ENCODE results near the gene SLC19A2. TPM values are rescaled to one million over a fixed set of nuclear protein-coding genes. Genes with fewer than 3 reads are reported as not detected.
"Not testable (repeated sequence)": the region's sequence is repeated elsewhere in the genome, so short reads cannot be mapped to it uniquely, and the experiment has no call there.

SLC19A2 gene
- total RNA-seq, 2 donors from 2014 or later, result 4.6 to 7.2 TPM

- H3K27me3 Mint-ChIP-seq (ENCODE audit: low read depth), result no peaks in the 10 kb centered on the region
- H3K9me3 Mint-ChIP-seq, result no peaks in the 10 kb centered on the region
- no peak for ATAC-seq (replicated peaks in 1 of 2)
- H3K27ac Mint-ChIP-seq, result no peak overlapping the region
- H3K4me1 Mint-ChIP-seq (ENCODE audit: low read depth), result no peaks in the 10 kb centered on the region
- peaks cover 13 to 58% of the 10 kb centered on the region in 2 donors for H3K36me3 Mint-ChIP-seq (ENCODE audit: insufficient read depth in 2 of 2)
- H3K4me3 Mint-ChIP-seq, result no peak overlapping the region
- DNase-seq, result no peak
Observed at GRCh38 chr1:169521226-169521625, 35.5 kb upstream of the SLC19A2 start.

- Mint-ChIP-seq H3K27ac (no peak overlapping the region), H3K4me3 (no peak overlapping the region), H3K27me3 (ENCODE audit: low read depth) (no peaks in the 10 kb centered on the region), H3K4me1 (ENCODE audit: low read depth) (peaks cover 6% of the 10 kb centered on the region), H3K36me3 (ENCODE audit: insufficient read depth in 2 of 2) (peaks cover 15 to 61% of the 10 kb centered on the region in 2 donors), H3K9me3 (no peaks in the 10 kb centered on the region)
- no peak for ATAC-seq (replicated peaks in 1 of 2)
- DNase-seq, result no peak
Observed at GRCh38 chr1:169517558-169518186, 31.9 kb upstream of the SLC19A2 start.

- no peaks in the 10 kb centered on the region for H3K9me3 Mint-ChIP-seq
- no peak for ATAC-seq (replicated peaks in 1 of 2)
- H3K4me1 Mint-ChIP-seq (ENCODE audit: low read depth), result peaks cover 20% of the 10 kb centered on the region
- peaks cover 11 to 54% of the 10 kb centered on the region in 2 donors for H3K36me3 Mint-ChIP-seq (ENCODE audit: insufficient read depth in 2 of 2)
- no peaks in the 10 kb centered on the region for H3K27me3 Mint-ChIP-seq (ENCODE audit: low read depth)
- no peak overlapping the region for H3K27ac Mint-ChIP-seq
- no peak overlapping the region for H3K4me3 Mint-ChIP-seq
- DNase-seq, result no peak
Observed at GRCh38 chr1:169515641-169516040, 29.9 kb upstream of the SLC19A2 start.

DNA sequence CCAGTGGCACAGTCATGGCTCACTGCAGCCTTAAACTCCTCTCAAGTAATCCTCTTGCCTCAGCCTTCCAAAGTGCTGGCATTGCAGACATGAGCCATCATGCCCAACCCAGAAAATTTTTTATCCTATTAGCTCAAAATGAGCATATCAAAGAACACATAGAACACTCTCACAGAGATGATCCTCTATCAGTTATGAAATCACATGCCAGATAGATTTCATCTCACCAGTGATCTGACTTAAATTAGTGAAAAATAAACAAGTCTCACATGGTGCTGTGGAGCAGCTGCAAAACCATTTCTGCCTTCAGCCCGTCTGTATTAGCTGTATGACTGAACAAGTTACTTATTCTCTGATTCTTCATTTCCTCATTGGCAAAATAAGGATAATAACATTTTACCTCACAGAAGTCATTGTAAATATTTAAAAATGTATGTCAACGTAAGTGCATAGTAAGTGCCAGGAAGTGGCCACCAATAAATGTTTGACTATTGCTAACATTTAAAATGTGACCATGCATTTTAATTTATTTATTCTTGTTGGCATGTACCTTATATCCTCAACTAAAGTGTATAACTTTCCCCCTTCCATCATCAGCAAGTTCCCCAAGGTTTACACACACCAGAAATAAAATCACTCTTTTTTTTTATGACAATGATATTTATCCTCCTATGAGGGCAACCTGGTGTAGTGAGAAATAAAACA is 29.0 kb upstream of the SLC19A2 start:
- ATAC-seq (replicated peaks in 1 of 2) (no peak), DNase-seq (no peak)
- Mint-ChIP-seq H3K4me1 (ENCODE audit: low read depth) (peaks cover 28% of the 10 kb centered on the region), H3K27ac (peak overlapping the region; percentile 65), H3K9me3 (no peaks in the 10 kb centered on the region), H3K27me3 (ENCODE audit: low read depth) (no peaks in the 10 kb centered on the region), H3K4me3 (no peak overlapping the region), H3K36me3 (ENCODE audit: insufficient read depth in 2 of 2) (peaks cover 11 to 49% of the 10 kb centered on the region in 2 donors)

- Mint-ChIP-seq H3K27me3 (ENCODE audit: low read depth) (no peaks in the 10 kb centered on the region), H3K4me3 (no peak overlapping the region), H3K4me1 (ENCODE audit: low read depth) (peaks cover 34% of the 10 kb centered on the region), H3K36me3 (ENCODE audit: insufficient read depth in 2 of 2) (peaks cover 10 to 38% of the 10 kb centered on the region in 2 donors), H3K27ac (no peak overlapping the region), H3K9me3 (no peaks in the 10 kb centered on the region)
- DNase-seq (no peak), ATAC-seq (replicated peaks in 1 of 2) (no peak)
Observed at GRCh38 chr1:169513208-169513607, 27.5 kb upstream of the SLC19A2 start.

DNA sequence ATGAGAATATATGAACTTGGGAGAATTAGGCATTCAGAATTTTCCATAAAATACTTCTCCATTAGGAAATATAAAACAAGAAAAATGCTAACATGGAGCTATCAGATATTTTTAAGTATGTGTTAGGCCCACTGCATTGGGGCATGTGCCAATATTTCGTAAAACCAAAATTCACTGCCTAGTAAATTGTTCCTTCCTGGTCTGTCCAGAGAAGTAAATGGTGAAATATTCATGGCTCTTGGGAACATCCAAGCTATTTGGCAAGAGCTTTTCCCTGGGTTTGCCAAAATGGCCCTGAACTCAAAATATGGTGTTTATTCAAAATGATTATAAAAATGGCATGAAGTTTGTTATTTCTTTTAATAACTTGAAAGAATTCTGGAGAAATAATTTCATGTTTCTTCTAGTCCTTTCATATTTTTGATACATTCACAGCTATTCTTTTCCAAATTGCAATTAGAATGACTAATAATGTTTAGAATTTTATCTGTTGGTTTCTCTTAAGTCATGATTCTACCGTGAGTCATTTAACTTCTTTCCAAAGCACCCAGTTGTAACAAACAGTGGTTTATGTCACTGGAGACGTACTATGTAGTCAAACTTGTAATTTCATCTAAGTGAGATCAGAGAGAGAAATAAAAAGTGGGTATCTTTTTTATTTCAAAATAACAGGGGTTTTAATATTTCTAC is 25.7 kb upstream of the SLC19A2 start:
- Mint-ChIP-seq H3K27me3 (ENCODE audit: low read depth) (no peaks in the 10 kb centered on the region), H3K9me3 (no peaks in the 10 kb centered on the region), H3K4me3 (no peak overlapping the region), H3K27ac (no peak overlapping the region), H3K4me1 (ENCODE audit: low read depth) (peaks cover 34% of the 10 kb centered on the region), H3K36me3 (ENCODE audit: insufficient read depth in 2 of 2) (peaks cover 8 to 26% of the 10 kb centered on the region in 2 donors)
- ATAC-seq (replicated peaks in 1 of 2), result peak; percentile 44 to 72
- DNase-seq, result no peak

- Mint-ChIP-seq H3K4me1 (ENCODE audit: low read depth) (peaks cover 34% of the 10 kb centered on the region), H3K4me3 (no peak overlapping the region), H3K9me3 (no peaks in the 10 kb centered on the region), H3K36me3 (ENCODE audit: insufficient read depth in 2 of 2) (peaks cover 3 to 17% of the 10 kb centered on the region in 2 donors), H3K27ac (no peak overlapping the region), H3K27me3 (ENCODE audit: low read depth) (no peaks in the 10 kb centered on the region)
- no peak for DNase-seq
- ATAC-seq (replicated peaks in 1 of 2), result no peak
Observed at GRCh38 chr1:169510060-169510459, 24.3 kb upstream of the SLC19A2 start.

- peaks cover 1 to 12% of the 10 kb centered on the region in 2 donors for H3K36me3 Mint-ChIP-seq (ENCODE audit: insufficient read depth in 2 of 2)
- peaks cover 34% of the 10 kb centered on the region for H3K4me1 Mint-ChIP-seq (ENCODE audit: low read depth)
- ATAC-seq (replicated peaks in 1 of 2), result no peak
- no peaks in the 10 kb centered on the region for H3K9me3 Mint-ChIP-seq
- DNase-seq, result no peak
- peak overlapping the region; percentile 36 for H3K27ac Mint-ChIP-seq
- no peaks in the 10 kb centered on the region for H3K27me3 Mint-ChIP-seq (ENCODE audit: low read depth)
- no peak overlapping the region for H3K4me3 Mint-ChIP-seq
Observed at GRCh38 chr1:169509354-169509753, 23.6 kb upstream of the SLC19A2 start.

GRCh38 chr1:169508432-169509338 is 22.9 kb upstream of the SLC19A2 start:
- no peaks in the 10 kb centered on the region for H3K9me3 Mint-ChIP-seq
- ATAC-seq (replicated peaks in 1 of 2), result no peak
- H3K36me3 Mint-ChIP-seq (ENCODE audit: insufficient read depth in 2 of 2), result peaks cover 2 to 13% of the 10 kb centered on the region in 2 donors
- H3K4me1 Mint-ChIP-seq (ENCODE audit: low read depth), result peaks cover 34% of the 10 kb centered on the region
- H3K27me3 Mint-ChIP-seq (ENCODE audit: low read depth), result no peaks in the 10 kb centered on the region
- DNase-seq, result no peak
- peak overlapping the region; percentile 36 for H3K27ac Mint-ChIP-seq
- no peak overlapping the region for H3K4me3 Mint-ChIP-seq

DNA sequence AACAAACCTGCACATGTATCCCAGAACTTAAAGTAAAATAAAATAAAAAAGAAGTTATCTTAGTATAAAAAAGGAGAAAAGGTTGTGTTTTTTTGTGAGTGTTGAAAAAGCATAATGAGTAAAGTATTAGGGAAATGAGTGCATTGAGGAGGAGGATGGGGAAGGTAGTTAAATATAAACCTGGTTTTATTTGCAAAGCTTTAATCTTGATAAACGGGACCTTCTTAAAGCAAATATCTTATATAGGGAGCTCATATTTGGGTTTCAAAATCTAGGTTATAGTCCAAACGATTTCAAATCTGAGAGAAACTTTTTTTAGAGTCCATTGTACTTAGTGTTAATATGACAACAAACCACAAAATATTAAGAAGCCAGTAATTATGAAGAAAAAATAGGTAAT is 21.7 kb upstream of the SLC19A2 start:
- no peaks in the 10 kb centered on the region for H3K9me3 Mint-ChIP-seq
- ATAC-seq (replicated peaks in 1 of 2) (no peak), DNase-seq (no peak)
- no peak overlapping the region for H3K4me3 Mint-ChIP-seq
- H3K27ac Mint-ChIP-seq, result no peak overlapping the region
- peaks cover 26% of the 10 kb centered on the region for H3K4me1 Mint-ChIP-seq (ENCODE audit: low read depth)
- peaks cover 6 to 9% of the 10 kb centered on the region in 2 donors for H3K36me3 Mint-ChIP-seq (ENCODE audit: insufficient read depth in 2 of 2)
- no peaks in the 10 kb centered on the region for H3K27me3 Mint-ChIP-seq (ENCODE audit: low read depth)

GRCh38 chr1:169503601-169504000 is 17.9 kb upstream of the SLC19A2 start:
- DNase-seq; H3K27ac Mint-ChIP-seq; ATAC-seq (replicated peaks in 1 of 2); H3K4me3 Mint-ChIP-seq; H3K4me1 Mint-ChIP-seq (ENCODE audit: low read depth); H3K9me3 Mint-ChIP-seq; H3K27me3 Mint-ChIP-seq (ENCODE audit: low read depth): not testable (repeated sequence)
- peaks cover 6 to 15% of the 10 kb centered on the region in 2 donors for H3K36me3 Mint-ChIP-seq (ENCODE audit: insufficient read depth in 2 of 2)

DNA sequence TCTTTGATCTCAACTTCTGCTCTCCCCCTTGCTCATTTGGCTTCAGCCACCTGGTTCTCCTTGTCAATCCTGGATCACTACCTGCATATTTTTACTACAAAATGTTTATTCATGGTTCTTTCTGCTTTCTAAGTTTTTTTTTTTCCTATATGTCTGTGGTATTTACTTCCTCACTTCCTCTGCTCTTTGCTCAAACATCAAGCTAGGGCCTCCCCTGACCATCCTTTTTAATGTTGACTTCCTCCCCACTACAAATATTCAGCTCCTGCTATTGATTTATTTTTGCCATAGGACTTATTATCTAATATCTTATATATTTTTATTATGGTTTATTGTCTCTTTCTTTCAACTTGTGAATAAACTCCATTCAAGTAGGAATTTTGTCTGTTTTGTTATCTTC is 14.1 kb upstream of the SLC19A2 start:
- peaks cover 9% of the 10 kb centered on the region in 2 donors for H3K9me3 Mint-ChIP-seq
- ATAC-seq (replicated peaks in 1 of 2), result no peak

More for the DNA sequence above, 14.1 kb upstream of the SLC19A2 start:
- Mint-ChIP-seq H3K27ac (no peak overlapping the region), H3K4me1 (ENCODE audit: low read depth) (peaks cover 16% of the 10 kb centered on the region), H3K4me3 (no peak overlapping the region), H3K36me3 (ENCODE audit: insufficient read depth in 2 of 2) (peaks cover 13 to 19% of the 10 kb centered on the region in 2 donors), H3K27me3 (ENCODE audit: low read depth) (peaks cover 9% of the 10 kb centered on the region)
- DNase-seq, result no peak
